CD14-positive monocyte (primary cell): ENCODE results near the gene PTTG1IP. TPM values are rescaled to one million over a fixed set of nuclear protein-coding genes. Genes with fewer than 3 reads are reported as not detected.
A peak's percentile ranks its signal among the peaks of the same experiment; 100 is the strongest.

Experiments used
- DNase-seq, 3 donors: peaks; one replicate each; pipeline ENCODE4 v3.0.0-alpha.2; 2011 to 2022
- H2AFZ ChIP-seq: 2 replicates; pipeline ENCODE4 v1.6.0; 2012; ENCODE audit warnings: mild to moderate bottlenecking, low read depth, low read length, inconsistent platforms; ENCODE audit not compliant: insufficient read depth, poor library complexity, severe bottlenecking
- H3K27ac ChIP-seq, 2 donors: 1 replicate in 1 of 2; 2 replicates in 1 of 2; pipeline ENCODE4 v1.5.1; 2012 to 2013; ENCODE audit warnings: low read length in 2 of 2, control low read depth in 1 of 2, inconsistent platforms in 1 of 2, low read depth in 1 of 2, mild to moderate bottlenecking in 1 of 2
- H3K27me3 ChIP-seq, 2 donors: one replicate each; pipeline versions ENCODE4 v1.6.0 to v1.6.1; 2011 to 2013; ENCODE audit warnings: low read length in 2 of 2; ENCODE audit not compliant: control insufficient read depth in 2 of 2, insufficient read depth in 2 of 2
- H3K36me3 ChIP-seq, 2 donors: replicated peaks in 1 of 2; 1 replicate in 1 of 2; 2 replicates in 1 of 2; pipeline versions ENCODE4 v1.5.1 to v1.6.1; 2012 to 2013; ENCODE audit warnings: low read length in 2 of 2, control low read depth in 1 of 2, inconsistent platforms in 1 of 2, mild to moderate bottlenecking in 1 of 2; ENCODE audit not compliant: insufficient read depth in 2 of 2, control insufficient read depth in 1 of 2
- H3K4me1 ChIP-seq, 2 donors: 1 replicate in 1 of 2; 2 replicates in 1 of 2; pipeline versions ENCODE4 v1.5.1 to v1.6.1; 2012 to 2013; ENCODE audit warnings: low read length in 2 of 2, control low read depth in 1 of 2, inconsistent platforms in 1 of 2, mild to moderate bottlenecking in 1 of 2, moderate library complexity in 1 of 2; ENCODE audit not compliant: insufficient read depth in 2 of 2, control insufficient read depth in 1 of 2
- H3K4me2 ChIP-seq: replicated peaks from 2 replicates; pipeline ENCODE3; 2012; ENCODE audit warnings: low read length, moderate library complexity, mild to moderate bottlenecking; ENCODE audit not compliant: poor library complexity, severe bottlenecking; ENCODE audit errors: extremely low read depth
- H3K4me3 ChIP-seq, 3 experiments: fragments of 200-600 bp in 1 of 3; sonication (generic) in 1 of 3; replicated peaks in 1 of 3; 1 replicate in 2 of 3; 2 replicates in 1 of 3; pipeline ENCODE4 v1.5.1; 2011 to 2013; ENCODE audit warnings: low read length in 3 of 3, mild to moderate bottlenecking in 3 of 3, control low read depth in 2 of 3, low read depth in 2 of 3, inconsistent platforms in 1 of 3, moderate library complexity in 1 of 3
- H3K79me2 ChIP-seq: 2 replicates; pipeline ENCODE4 v1.6.0; 2012; ENCODE audit warnings: mild to moderate bottlenecking, control low read depth, inconsistent platforms, low read length, moderate library complexity; ENCODE audit not compliant: insufficient read depth
- H3K9ac ChIP-seq: 2 replicates; pipeline ENCODE4 v1.6.0; 2017; ENCODE audit warnings: low read length, mild to moderate bottlenecking; ENCODE audit not compliant: insufficient read depth, poor library complexity, severe bottlenecking
- H3K9me3 ChIP-seq, 2 donors: replicated peaks in 1 of 2; 1 replicate in 1 of 2; 2 replicates in 1 of 2; pipeline versions ENCODE4 v1.5.1 to v1.6.1; 2012 to 2013; ENCODE audit warnings: low read length in 2 of 2, control low read depth in 1 of 2; ENCODE audit not compliant: control insufficient read depth in 1 of 2, insufficient read depth in 1 of 2
- H4K20me1 ChIP-seq: 2 replicates; pipeline ENCODE4 v1.6.0; 2012; ENCODE audit warnings: mild to moderate bottlenecking, low read length, control low read depth, moderate library complexity; ENCODE audit not compliant: insufficient read depth
- H3K27ac Mint-ChIP-seq, 7 donors: one replicate each; pipeline ENCODE4 v1.8.0; 2020; ENCODE audit warnings: mild to moderate bottlenecking in 7 of 7, mixed read lengths in 7 of 7, moderate library complexity in 6 of 7, inconsistent platforms in 2 of 7
- H3K27me3 Mint-ChIP-seq, 3 donors: one replicate each; pipeline ENCODE4 v1.8.0; 2021 to 2022; ENCODE audit warnings: low read depth in 3 of 3, mild to moderate bottlenecking in 3 of 3, mixed read lengths in 3 of 3, moderate library complexity in 3 of 3, inconsistent platforms in 1 of 3
- H3K36me3 Mint-ChIP-seq, 2 donors: one replicate each; pipeline ENCODE4 v1.8.0; 2020; ENCODE audit warnings: mixed read lengths in 2 of 2, inconsistent platforms in 1 of 2, mild to moderate bottlenecking in 1 of 2
- H3K4me1 Mint-ChIP-seq: one replicate; pipeline ENCODE4 v1.8.0; 2020; ENCODE audit warnings: mild to moderate bottlenecking, mixed read lengths
- H3K4me3 Mint-ChIP-seq, 2 donors: one replicate each; pipeline ENCODE4 v1.8.0; 2020; ENCODE audit warnings: mild to moderate bottlenecking in 2 of 2, mixed read lengths in 2 of 2, moderate library complexity in 1 of 2
- H3K9me3 Mint-ChIP-seq, 7 donors: one replicate each; pipeline ENCODE4 v1.8.0; 2020 to 2022; ENCODE audit warnings: mixed read lengths in 7 of 7, mild to moderate bottlenecking in 6 of 7, moderate library complexity in 6 of 7, inconsistent platforms in 2 of 7
- WGBS: methylation state at CpG from one replicate; pipeline ENCODE4 v1.1.5; 2013; ENCODE audit warnings: missing lambda C conversion rate; ENCODE audit not compliant: insufficient coverage; 5-methylcytosine and 5-hydroxymethylcytosine counted together
- intact Hi-C, 2 donors: fragments of 100-400 bp; cut with micrococcal nuclease; formaldehyde crosslinking; loops; one replicate each; pipeline versions ENCODE4 v1.15.0 to v1.15.1; 2023
- polyA plus RNA-seq, 3 donors: library from polyadenylated mRNA; depleted of rRNA in 1 of 3; unstranded in 2 of 3; stranded (reverse) in 1 of 3; fragments of 300-500 nt in 2 of 3; fragments of >200 nt in 1 of 3; fragmentation: Illumina TruSeq in 2 of 3; gene quantifications; 1 replicate in 2 of 3; 2 replicates in 1 of 3; pipeline ENCODE4 v1.2.3, GENCODE V29; 2012 to 2021
- TF ChIP-seq, protein P1 (sequence below): fragments of 200-600 bp; IDR thresholded peaks from one replicate; pipeline ENCODE4 v1.8.0; 2022; ENCODE audit warnings: antibody characterized with exemption, mild to moderate bottlenecking

PTTG1IP gene
- polyA plus RNA-seq, 3 donors: 118 to 238 (median 206) TPM

DNA sequence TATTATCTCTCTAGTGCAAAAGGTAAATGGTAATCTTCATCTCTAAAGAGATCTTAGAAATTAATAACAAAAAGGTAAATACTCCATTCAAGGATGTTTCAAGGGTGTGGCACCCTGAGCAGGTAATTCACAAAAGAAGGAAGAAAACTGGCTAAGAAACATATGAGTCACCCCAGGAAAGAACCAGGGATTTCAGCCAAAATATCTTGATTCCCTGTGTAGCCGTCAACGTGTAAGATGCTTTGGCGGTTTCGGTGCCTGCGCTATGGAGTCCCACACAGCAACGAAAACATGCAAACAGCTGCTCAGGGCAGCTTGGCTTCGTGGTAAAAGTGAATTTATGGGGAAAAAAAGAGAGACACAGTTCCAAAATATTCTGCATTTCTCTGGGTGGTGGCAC lies 43.5 kb upstream of the PTTG1IP start:
- Histone ChIP-seq H4K20me1 (peaks cover 87% of the 10 kb centered on the region), H3K4me1 (peaks cover 84 to 88% of the 10 kb centered on the region in 2 donors), H3K79me2 (peaks cover 99% of the 10 kb centered on the region), H3K36me3 (peaks cover 23 to 30% of the 10 kb centered on the region in 2 donors), H2AFZ (no peak overlapping the region), H3K27me3 (no peaks in the 10 kb centered on the region), H3K27ac (peak overlapping the region; percentile 84 to 87), H3K9ac (no peak overlapping the region), H3K4me2 (peak overlapping the region; percentile 87), H3K4me3 (peak overlapping the region in 1 of 3 experiments; percentile 98), H3K9me3 (no peaks in the 10 kb centered on the region)
- TF ChIP-seq, protein P1, sequence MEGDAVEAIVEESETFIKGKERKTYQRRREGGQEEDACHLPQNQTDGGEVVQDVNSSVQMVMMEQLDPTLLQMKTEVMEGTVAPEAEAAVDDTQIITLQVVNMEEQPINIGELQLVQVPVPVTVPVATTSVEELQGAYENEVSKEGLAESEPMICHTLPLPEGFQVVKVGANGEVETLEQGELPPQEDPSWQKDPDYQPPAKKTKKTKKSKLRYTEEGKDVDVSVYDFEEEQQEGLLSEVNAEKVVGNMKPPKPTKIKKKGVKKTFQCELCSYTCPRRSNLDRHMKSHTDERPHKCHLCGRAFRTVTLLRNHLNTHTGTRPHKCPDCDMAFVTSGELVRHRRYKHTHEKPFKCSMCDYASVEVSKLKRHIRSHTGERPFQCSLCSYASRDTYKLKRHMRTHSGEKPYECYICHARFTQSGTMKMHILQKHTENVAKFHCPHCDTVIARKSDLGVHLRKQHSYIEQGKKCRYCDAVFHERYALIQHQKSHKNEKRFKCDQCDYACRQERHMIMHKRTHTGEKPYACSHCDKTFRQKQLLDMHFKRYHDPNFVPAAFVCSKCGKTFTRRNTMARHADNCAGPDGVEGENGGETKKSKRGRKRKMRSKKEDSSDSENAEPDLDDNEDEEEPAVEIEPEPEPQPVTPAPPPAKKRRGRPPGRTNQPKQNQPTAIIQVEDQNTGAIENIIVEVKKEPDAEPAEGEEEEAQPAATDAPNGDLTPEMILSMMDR: no peak
- intact Hi-C loops: loop anchor here in 1 of 2 donors (2.0 to 5.0 kb wide), 2 partner anchors 14 to 115 kb away; partner anchors contain the start of gene UBE2G2
- Mint-ChIP-seq H3K4me3 (peak overlapping the region; percentile 12 to 62), H3K4me1 (peaks cover 77% of the 10 kb centered on the region), H3K36me3 (peaks cover 28 to 47% of the 10 kb centered on the region in 2 donors), H3K9me3 (peaks cover 0 to 2% (median 0%) of the 10 kb centered on the region in 7 donors), H3K27ac (peak overlapping the region; percentile 15 to 97 (median 82)), H3K27me3 (peaks cover 0 to 2% (median 0%) of the 10 kb centered on the region in 3 donors)
- WGBS: 67% methylated on average over 3 of the region's 7 CpGs
- DNase-seq: no peak

DNA sequence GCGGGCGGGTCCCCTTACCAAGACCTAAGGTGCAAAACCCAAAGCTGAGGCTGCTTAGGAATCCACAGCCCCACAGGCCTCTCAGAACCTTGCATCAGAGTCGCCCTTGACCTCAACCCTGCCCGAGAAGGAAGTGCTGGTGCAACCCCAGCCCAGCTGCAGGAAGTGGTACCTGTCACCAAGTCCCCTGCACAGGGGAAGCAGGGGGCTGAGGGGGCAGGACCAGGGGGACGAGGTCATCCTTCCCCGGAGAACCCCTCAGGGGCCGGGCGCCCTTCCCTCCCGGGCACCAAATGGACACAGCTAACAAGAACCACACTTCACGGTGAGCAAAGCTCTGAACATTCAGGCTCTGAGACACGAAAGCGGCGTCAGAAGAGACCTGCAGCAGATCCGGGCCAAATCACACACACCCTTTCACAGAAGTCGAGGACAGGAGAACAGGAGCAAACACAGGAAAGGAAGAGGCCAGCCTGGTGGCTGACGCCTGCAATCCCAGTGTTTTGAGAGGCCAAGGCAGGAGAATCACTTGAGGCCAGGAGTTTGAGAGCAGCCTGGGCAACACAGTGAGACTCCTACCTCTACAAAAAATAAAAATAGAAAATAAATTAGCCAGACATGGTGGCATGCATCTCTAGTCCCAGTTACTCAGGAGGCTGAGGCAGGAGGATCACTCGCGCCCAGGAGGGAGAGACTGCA lies 40.8 kb upstream of the PTTG1IP start:
- Mint-ChIP-seq H3K27ac (peak overlapping the region; percentile 90 to 97 (median 94)), H3K4me3 (peak overlapping the region; percentile 72 to 91), H3K36me3 (peaks cover 42 to 59% of the 10 kb centered on the region in 2 donors), H3K27me3 (peaks cover 0 to 2% (median 0%) of the 10 kb centered on the region in 3 donors), H3K9me3 (peaks cover 0 to 2% (median 0%) of the 10 kb centered on the region in 7 donors), H3K4me1 (peaks cover 89% of the 10 kb centered on the region)
- H3K4me3 ChIP-seq: peak overlapping the region; percentile 14 to 98 (median 42)
- peak overlapping the region; percentile 33 for H3K9ac ChIP-seq
- peak overlapping the region; percentile 87 for H3K4me2 ChIP-seq
- peak overlapping the region; percentile 81 to 84 for H3K27ac ChIP-seq
- intact Hi-C loops: loop anchor here in 1 of 2 donors (5.0 kb wide), 1 partner anchor 97 kb away; the partner anchor contains the start of gene SUMO3
- H3K9me3 ChIP-seq: no peaks in the 10 kb centered on the region
- peaks cover 98 to 100% of the 10 kb centered on the region in 2 donors for H3K4me1 ChIP-seq
- H3K27me3 ChIP-seq: no peaks in the 10 kb centered on the region
- H3K36me3 ChIP-seq: peaks cover 43 to 48% of the 10 kb centered on the region in 2 donors
- 11% methylated on average over 15 of the region's 18 CpGs for WGBS
- TF ChIP-seq, protein P1: no peak
- H4K20me1 ChIP-seq: peaks cover 99% of the 10 kb centered on the region
- no peak overlapping the region for H2AFZ ChIP-seq
- H3K79me2 ChIP-seq: peaks cover 99% of the 10 kb centered on the region
- DNase-seq: peak; percentile 68 to 86 (median 73)
